Measurements from ENCODE around the gene KHSRP.

DNA sequence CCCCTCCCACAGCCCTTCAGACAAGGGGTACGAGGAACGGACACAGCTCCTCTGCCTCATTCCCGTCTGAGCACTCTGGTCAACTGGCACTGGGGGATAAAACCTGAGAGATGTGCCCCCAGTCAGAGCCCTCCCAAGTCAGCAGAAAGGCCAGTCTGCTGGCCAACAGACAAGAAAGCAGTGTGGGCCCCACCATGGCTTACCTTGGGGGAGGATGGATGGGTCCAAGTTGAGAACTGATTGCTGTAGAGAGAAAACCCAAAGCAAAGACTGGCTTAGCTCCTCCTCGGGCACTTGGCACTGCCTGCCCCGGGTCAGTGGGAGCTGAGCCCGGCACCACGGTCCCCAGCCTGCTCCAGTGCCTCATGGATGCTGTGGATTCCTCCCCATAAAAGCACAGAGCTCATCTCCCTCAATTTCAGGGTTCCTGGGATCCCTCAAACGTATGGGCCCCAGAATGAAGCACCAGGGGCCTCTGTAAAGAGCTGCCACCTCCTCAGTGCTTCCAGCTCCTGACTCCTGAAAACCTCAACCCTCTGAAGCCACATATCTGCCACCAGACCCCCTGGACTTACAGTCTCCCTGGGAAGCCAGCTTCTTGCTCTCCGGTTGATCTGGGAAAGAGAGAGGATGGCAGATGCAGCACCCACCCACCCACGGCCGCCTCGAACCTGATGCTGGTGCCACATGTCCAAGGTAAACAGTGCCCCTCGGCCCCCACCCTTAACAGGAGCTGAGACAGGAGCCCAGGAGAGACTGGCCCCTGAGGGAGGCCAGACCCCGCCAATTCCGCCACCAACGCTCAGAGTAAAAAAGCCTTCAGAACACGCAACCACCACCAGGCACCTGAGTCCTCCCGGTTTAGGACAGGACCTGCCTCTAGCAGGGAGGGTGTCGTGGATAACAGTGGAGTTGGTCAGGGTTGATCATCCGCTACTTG lies 3.3 kb downstream of the KHSRP start:
- TF ChIP-seq, protein P1, sequence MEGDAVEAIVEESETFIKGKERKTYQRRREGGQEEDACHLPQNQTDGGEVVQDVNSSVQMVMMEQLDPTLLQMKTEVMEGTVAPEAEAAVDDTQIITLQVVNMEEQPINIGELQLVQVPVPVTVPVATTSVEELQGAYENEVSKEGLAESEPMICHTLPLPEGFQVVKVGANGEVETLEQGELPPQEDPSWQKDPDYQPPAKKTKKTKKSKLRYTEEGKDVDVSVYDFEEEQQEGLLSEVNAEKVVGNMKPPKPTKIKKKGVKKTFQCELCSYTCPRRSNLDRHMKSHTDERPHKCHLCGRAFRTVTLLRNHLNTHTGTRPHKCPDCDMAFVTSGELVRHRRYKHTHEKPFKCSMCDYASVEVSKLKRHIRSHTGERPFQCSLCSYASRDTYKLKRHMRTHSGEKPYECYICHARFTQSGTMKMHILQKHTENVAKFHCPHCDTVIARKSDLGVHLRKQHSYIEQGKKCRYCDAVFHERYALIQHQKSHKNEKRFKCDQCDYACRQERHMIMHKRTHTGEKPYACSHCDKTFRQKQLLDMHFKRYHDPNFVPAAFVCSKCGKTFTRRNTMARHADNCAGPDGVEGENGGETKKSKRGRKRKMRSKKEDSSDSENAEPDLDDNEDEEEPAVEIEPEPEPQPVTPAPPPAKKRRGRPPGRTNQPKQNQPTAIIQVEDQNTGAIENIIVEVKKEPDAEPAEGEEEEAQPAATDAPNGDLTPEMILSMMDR (IDR thresholded peaks at IDR 0.05), result no peak
- no peak for TF ChIP-seq POLR2AphosphoS5 (IDR thresholded peaks at IDR 0.05)
